Measurements from ENCODE around the gene ZNF714.

Gene ZNF714

DNA sequence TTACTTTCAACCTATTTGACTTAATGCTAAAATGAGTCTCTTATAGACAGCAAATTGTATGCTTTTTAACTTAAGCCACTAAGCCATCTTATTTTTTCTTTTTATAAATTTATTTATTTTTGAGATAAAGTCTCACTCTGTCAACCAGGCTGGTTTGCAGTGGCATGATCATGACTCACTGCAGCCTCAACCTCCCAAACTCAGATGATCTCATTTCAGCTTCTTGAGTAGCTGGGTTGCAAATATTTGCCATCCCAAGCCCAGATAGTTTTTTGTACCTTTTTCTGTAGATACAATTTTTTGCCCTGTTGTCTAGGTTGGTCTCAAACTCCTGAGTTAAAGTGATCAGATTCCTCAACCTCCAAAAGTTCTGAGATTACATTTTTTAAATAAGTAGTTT, 27.1 kb downstream of the ZNF714 start:
- peaks cover 12% of the 10 kb centered on the region for H3K36me3 Mint-ChIP-seq (ENCODE audit: insufficient read depth)
- peaks cover 5% of the 10 kb centered on the region for H3K9me3 Mint-ChIP-seq
- H3K27me3 Mint-ChIP-seq = no peaks in the 10 kb centered on the region

DNA sequence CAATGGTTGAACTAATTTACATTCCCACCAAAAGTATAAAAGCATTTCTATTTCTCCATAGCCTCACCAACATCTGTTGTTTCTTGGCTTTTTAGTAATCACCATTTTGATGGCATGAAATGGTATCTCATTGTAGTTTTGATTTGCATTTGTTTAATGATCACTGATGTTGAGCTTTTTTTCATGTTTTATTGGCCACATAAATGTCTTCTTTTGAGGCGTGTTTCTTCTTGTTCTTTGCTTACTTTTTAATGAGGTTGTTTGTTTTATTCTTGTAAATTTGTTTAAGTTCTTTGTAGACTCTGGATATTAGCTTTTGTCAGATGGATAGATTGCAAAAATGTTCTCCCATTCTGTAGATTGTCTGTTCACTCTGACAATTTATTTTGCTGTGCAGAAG, 28.2 kb downstream of the ZNF714 start:
- H3K36me3 Mint-ChIP-seq (ENCODE audit: insufficient read depth) = peaks cover 10% of the 10 kb centered on the region
- DNase-seq (ENCODE audit: low spot score in 2 of 2) (no peak), ATAC-seq (replicated peaks; ENCODE audit: extremely low read depth, poor library complexity, severe bottlenecking) (no peak)
- no peak overlapping the region for H3K4me3 Mint-ChIP-seq
- peaks cover 14% of the 10 kb centered on the region for H3K9me3 Mint-ChIP-seq
- H3K27me3 Mint-ChIP-seq = no peaks in the 10 kb centered on the region
- H3K27ac Mint-ChIP-seq (ENCODE audit: low read depth) = no peak overlapping the region
- no peaks in the 10 kb centered on the region for H3K4me1 Mint-ChIP-seq

More for the DNA sequence above, 27.1 kb downstream of the ZNF714 start:
- no peak overlapping the region for H3K4me3 Mint-ChIP-seq
- ATAC-seq (replicated peaks; ENCODE audit: extremely low read depth, poor library complexity, severe bottlenecking) = no peak
- H3K4me1 Mint-ChIP-seq = no peaks in the 10 kb centered on the region
- no peak for DNase-seq (ENCODE audit: low spot score in 2 of 2)
- no peak overlapping the region for H3K27ac Mint-ChIP-seq (ENCODE audit: low read depth)

DNA sequence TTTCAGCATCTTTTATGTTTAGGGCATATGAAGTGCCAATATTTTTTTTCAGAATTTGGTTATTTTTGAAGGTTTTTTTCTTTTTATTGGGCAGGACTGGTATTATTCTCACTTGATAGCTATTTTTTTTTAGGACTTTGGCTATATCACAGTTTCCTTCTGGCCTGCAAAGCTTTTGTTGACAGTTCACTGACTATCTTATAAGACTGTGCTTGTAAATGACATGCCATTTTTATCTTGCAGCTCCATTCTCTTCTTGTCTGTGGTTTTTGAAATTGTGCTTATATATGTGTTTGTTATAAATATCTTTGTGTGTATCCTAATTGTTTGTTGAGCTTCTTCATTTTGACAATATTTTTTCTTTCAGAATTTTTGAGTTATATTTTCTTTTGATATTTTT, 33.4 kb downstream of the ZNF714 start:
- Mint-ChIP-seq H3K36me3 (ENCODE audit: insufficient read depth) (peaks cover 7% of the 10 kb centered on the region), H3K27ac (ENCODE audit: low read depth) (no peak overlapping the region), H3K4me1 (no peaks in the 10 kb centered on the region), H3K27me3 (no peaks in the 10 kb centered on the region), H3K4me3 (no peak overlapping the region), H3K9me3 (peaks cover 22% of the 10 kb centered on the region)
- no peak for ATAC-seq (replicated peaks; ENCODE audit: extremely low read depth, poor library complexity, severe bottlenecking)
- no peak for DNase-seq (ENCODE audit: low spot score in 2 of 2)

DNA sequence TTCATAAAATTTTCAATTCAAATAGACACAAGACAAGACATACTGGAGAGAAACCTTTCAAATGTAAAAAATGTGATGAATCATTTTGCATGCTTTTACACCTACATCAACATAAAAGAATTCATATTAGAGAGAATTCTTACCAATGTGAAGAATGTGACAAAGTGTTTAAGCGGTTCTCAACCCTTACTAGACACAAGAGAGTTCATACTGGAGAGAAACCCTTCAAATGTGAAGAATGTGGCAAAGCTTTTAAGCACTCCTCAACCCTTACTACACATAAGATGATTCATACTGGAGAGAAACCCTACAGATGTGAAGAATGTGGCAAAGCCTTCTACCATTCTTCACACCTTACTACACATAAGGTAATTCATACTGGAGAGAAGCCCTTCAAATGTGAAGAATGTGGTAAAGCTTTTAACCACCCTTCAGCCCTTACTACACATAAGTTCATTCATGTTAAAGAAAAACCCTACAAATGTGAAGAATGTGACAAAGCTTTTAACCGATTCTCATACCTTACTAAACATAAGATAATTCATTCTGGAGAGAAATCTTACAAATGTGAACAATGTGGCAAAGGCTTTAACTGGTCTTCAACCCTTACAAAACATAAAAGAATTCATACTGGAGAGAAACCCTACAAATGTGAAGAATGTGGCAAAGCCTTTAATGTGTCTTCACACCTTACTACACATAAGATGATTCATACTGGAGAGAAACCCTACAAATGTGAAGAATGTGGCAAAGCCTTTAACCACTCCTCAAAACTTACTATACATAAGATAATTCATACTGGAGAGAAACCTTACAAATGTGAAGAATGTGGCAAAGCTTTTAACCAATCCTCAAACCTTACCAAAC, 35.3 kb downstream of the ZNF714 start:
- Mint-ChIP-seq H3K27ac (ENCODE audit: low read depth) (no peak overlapping the region), H3K9me3 (peaks cover 22% of the 10 kb centered on the region), H3K27me3 (no peaks in the 10 kb centered on the region), H3K4me1 (no peaks in the 10 kb centered on the region), H3K36me3 (ENCODE audit: insufficient read depth) (peaks cover 4% of the 10 kb centered on the region), H3K4me3 (no peak overlapping the region)
- ATAC-seq (replicated peaks; ENCODE audit: extremely low read depth, poor library complexity, severe bottlenecking) = no peak
- DNase-seq (ENCODE audit: low spot score in 2 of 2) = no peak

DNA sequence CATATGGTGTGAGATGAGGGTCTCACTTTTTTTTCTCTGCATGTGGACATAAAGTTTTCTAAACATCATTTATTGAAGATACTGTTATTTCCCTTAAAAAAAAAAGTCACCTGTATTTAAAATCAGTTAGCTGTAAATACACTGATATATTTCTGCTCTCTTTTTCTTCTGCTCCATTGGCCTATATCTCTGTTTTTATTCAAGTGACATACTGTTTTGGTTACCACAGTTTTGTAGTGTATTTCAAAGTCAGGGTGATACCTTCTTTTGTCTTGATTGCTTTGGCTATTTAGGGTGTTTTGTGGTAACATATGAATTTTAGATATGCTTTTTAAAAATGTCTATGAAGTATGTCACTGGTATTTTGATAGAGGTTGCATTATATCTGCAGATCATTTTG, 44.1 kb downstream of the ZNF714 start:
- Mint-ChIP-seq H3K4me3 (no peak overlapping the region), H3K27ac (ENCODE audit: low read depth) (no peak overlapping the region), H3K27me3 (no peaks in the 10 kb centered on the region), H3K36me3 (ENCODE audit: insufficient read depth) (peaks cover 4% of the 10 kb centered on the region), H3K9me3 (no peaks in the 10 kb centered on the region), H3K4me1 (no peaks in the 10 kb centered on the region)
- ATAC-seq (replicated peaks; ENCODE audit: extremely low read depth, poor library complexity, severe bottlenecking) (no peak), DNase-seq (ENCODE audit: low spot score in 2 of 2) (no peak)

DNA sequence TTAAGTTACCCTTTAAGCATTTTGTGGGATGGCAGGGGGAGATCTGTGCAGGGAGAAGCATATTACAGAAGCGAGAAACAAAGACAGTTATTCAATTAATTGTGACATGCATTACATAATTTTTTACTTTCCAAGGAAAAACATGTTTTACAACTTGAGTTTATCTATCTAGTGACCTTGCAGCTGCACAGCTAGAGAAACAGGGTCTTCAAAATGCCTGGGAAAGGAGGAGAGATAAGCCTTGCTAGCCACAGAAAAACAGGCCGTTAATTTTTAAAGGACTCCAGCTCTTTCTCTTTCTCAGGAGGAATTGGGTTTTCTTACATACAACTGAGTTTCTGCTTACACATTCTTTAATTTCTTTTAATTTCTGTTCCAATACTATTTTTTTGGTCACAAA, 45.0 kb downstream of the ZNF714 start:
- Mint-ChIP-seq H3K4me3 (no peak overlapping the region), H3K36me3 (ENCODE audit: insufficient read depth) (peaks cover 4% of the 10 kb centered on the region), H3K27me3 (no peaks in the 10 kb centered on the region), H3K4me1 (no peaks in the 10 kb centered on the region), H3K9me3 (no peaks in the 10 kb centered on the region), H3K27ac (ENCODE audit: low read depth) (no peak overlapping the region)
- DNase-seq (ENCODE audit: low spot score in 2 of 2) (no peak), ATAC-seq (replicated peaks; ENCODE audit: extremely low read depth, poor library complexity, severe bottlenecking) (no peak)

DNA sequence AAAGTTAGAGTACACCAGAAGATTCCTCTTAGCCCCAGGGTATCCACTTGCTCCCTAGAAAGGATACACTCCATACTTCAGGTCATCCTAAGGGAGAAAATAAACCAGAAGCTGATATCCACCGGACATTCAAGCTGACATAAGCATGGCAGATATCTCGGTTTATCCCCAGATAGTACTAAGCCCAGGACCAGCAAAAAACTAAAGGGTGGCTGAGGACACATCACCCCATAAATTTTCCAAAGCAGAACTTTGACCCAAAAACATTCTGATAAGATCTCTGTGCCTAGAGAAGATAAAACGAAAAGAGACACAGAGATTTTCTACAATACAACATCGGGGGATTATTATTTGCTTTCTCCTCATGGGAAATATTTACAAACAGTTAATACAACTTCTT, 45.9 kb downstream of the ZNF714 start:
- Mint-ChIP-seq H3K9me3 (no peaks in the 10 kb centered on the region), H3K4me3 (no peak overlapping the region), H3K36me3 (ENCODE audit: insufficient read depth) (peaks cover 4% of the 10 kb centered on the region), H3K4me1 (no peaks in the 10 kb centered on the region), H3K27me3 (no peaks in the 10 kb centered on the region), H3K27ac (ENCODE audit: low read depth) (no peak overlapping the region)
- DNase-seq (ENCODE audit: low spot score in 2 of 2) (no peak), ATAC-seq (replicated peaks; ENCODE audit: extremely low read depth, poor library complexity, severe bottlenecking) (no peak)

DNA sequence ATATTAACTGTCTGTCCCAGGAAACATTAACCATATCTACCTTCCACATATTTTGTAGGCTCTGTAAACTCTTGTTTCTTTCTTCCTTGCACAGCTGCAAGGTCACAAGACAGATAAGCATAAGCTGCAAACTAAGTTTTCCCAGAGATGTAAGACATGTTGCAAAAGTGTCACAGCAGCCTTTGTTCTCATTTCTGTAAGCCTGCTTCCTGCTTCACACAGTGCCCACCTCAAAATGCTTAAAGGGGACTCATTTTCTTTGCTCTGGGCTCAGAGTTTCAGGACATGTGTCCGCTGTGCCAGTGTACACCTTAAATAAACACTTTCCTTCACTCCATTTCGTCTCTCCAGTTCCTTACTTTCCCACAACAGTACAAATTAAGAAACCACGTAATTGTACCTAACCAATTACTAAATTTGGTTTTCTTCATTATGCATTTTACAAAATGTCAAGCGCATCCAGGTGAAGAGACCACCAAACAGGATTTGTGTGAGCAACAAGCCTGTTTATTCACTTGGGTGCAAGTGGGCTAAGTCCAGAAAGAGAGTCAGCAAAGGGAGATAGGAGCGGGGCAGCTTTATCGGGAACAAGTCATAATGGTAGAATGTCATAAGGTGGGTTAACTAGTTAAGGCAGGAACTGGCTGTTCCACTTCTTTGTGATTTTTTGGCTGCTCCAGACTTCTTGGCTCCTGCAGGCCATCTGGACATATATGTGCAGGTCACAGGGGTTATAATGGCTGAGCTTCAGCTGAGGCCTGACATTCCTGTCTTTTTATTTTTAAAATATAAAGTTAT, 47.1 kb downstream of the ZNF714 start:
- no peak for DNase-seq (ENCODE audit: low spot score in 2 of 2)
- peaks cover 4% of the 10 kb centered on the region for H3K36me3 Mint-ChIP-seq (ENCODE audit: insufficient read depth)
- H3K4me3 Mint-ChIP-seq = no peak overlapping the region
- H3K27ac Mint-ChIP-seq (ENCODE audit: low read depth) = no peak overlapping the region
- ATAC-seq (replicated peaks; ENCODE audit: extremely low read depth, poor library complexity, severe bottlenecking) = no peak
- no peaks in the 10 kb centered on the region for H3K9me3 Mint-ChIP-seq
- H3K27me3 Mint-ChIP-seq = peaks cover 6% of the 10 kb centered on the region
- H3K4me1 Mint-ChIP-seq = no peaks in the 10 kb centered on the region

DNA sequence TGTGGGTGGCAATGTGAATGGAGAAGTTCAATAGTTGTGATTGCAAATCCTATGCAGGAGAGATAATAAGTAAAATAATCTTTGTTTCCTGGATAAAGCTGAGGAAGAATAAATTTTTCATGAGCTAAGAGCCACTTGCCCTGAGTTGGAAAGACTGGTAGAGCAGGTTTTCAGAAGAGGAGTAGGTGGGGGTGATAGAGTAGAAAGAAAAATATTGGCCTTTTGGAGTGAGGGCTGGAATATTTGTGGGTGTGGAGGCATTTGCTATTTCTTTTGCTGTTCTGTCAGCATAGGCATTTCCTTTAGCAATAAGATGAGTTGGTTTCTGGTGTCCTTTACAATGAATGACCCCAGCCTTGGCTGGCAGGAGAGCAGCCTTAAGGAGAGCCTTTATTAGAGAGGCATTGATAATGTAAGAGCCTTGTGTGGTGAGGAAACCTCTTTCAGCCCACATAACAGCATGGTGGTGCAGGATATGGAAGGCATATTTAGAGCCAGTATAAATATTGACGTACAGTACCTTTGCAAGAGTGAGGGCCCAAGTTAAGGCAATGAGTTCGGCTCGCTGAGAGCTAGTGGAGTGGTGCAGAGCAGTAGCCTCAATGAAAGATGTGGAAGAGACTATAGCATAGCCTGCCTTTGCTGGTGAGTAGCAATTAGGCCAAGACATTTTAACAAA, 48.2 kb downstream of the ZNF714 start:
- Mint-ChIP-seq H3K9me3 (no peaks in the 10 kb centered on the region), H3K4me1 (no peaks in the 10 kb centered on the region), H3K36me3 (ENCODE audit: insufficient read depth) (peaks cover 4% of the 10 kb centered on the region), H3K27ac (ENCODE audit: low read depth) (no peak overlapping the region), H3K4me3 (no peak overlapping the region), H3K27me3 (peaks cover 13% of the 10 kb centered on the region)
- ATAC-seq (replicated peaks; ENCODE audit: extremely low read depth, poor library complexity, severe bottlenecking) (no peak), DNase-seq (ENCODE audit: low spot score in 2 of 2) (no peak)

DNA sequence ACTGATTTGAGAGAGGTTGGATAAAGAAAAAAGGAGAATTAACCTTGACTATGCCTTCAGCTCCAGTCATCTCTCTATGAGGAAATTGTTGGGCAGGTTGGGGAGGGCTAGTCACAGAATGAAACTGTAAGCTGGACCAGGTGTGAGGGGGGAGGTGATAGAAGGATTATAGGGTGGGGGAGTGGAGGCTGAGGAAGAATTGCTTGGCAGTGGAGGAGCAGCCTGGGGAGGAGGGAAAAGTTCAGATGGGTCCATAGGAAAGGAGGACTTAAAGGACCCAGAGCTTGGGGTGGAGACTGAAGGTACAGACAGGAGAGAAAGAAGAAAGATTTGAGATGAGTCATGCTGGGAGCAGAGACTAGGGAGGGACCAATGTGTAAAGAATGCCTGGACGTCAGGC, 51.6 kb downstream of the ZNF714 start:
- Mint-ChIP-seq H3K27me3 (peaks cover 13% of the 10 kb centered on the region), H3K4me1 (no peaks in the 10 kb centered on the region), H3K36me3 (ENCODE audit: insufficient read depth) (no peaks in the 10 kb centered on the region), H3K4me3 (no peak overlapping the region), H3K27ac (ENCODE audit: low read depth) (no peak overlapping the region), H3K9me3 (no peaks in the 10 kb centered on the region)
- no peak for DNase-seq (ENCODE audit: low spot score in 2 of 2)
- ATAC-seq (replicated peaks; ENCODE audit: extremely low read depth, poor library complexity, severe bottlenecking) = no peak

DNA sequence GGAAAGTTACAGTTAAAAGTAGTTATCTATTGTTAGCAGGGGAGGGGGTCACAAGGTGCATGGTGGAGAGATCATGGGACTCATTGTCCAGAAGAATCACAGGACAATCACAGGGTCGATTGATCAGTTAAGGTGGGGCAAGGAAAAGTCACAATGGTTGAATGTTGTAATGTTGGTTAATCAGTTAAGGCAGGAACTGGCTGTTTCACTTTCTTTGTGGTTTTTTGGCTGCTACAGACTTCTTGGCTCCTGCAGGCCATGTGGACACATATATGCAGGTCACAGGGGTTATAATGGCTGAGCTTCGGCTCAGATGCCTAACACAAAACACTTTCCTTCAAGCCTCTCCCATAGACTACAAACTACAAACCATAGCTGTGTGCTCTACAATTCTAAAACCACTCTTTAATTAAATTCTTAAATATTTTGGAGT, 52.9 kb downstream of the ZNF714 start:
- ATAC-seq (replicated peaks; ENCODE audit: extremely low read depth, poor library complexity, severe bottlenecking) (no peak), DNase-seq (ENCODE audit: low spot score in 2 of 2) (no peak)
- Mint-ChIP-seq H3K27ac (ENCODE audit: low read depth) (no peak overlapping the region), H3K9me3 (no peaks in the 10 kb centered on the region), H3K4me3 (no peak overlapping the region), H3K27me3 (peaks cover 13% of the 10 kb centered on the region), H3K4me1 (no peaks in the 10 kb centered on the region), H3K36me3 (ENCODE audit: insufficient read depth) (no peaks in the 10 kb centered on the region)

DNA sequence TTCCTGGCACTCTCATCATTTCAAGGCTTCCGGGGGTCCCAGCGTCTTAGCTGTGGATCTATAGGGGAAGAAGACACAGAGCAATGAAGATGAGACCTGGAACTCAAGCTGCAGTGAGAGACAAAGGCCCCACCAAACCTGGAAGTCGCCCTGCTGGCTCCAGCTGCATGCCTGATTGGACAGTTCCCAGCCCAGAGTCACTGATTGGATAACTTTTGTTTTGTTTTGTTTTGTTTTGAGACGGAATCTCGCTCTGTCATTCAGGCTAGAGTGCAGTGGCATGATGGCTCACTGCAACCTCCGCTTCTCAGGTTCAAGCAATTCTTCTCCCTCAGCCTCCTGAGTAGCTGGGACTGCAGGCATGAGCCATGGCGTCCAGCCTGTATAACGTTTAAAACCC, 53.4 kb downstream of the ZNF714 start:
- H3K4me3 Mint-ChIP-seq = no peak overlapping the region
- peaks cover 13% of the 10 kb centered on the region for H3K27me3 Mint-ChIP-seq
- no peaks in the 10 kb centered on the region for H3K9me3 Mint-ChIP-seq
- H3K36me3 Mint-ChIP-seq (ENCODE audit: insufficient read depth) = peaks cover 1% of the 10 kb centered on the region
- no peak overlapping the region for H3K27ac Mint-ChIP-seq (ENCODE audit: low read depth)
- DNase-seq (ENCODE audit: low spot score in 2 of 2) (no peak), ATAC-seq (replicated peaks; ENCODE audit: extremely low read depth, poor library complexity, severe bottlenecking) (no peak)
- no peaks in the 10 kb centered on the region for H3K4me1 Mint-ChIP-seq

Measured in central memory CD8-positive, alpha-beta T cell (primary cell).